Ectodermal cell (in vitro differentiated cells): ENCODE results near the gene SIGLEC11. TPM values are rescaled to one million over a fixed set of nuclear protein-coding genes. Genes with fewer than 3 reads are reported as not detected.
"Not testable (repeated sequence)": the region's sequence is repeated elsewhere in the genome, so short reads cannot be mapped to it uniquely, and the experiment has no call there.

Source experiments
- H3K27ac ChIP-seq: 2 replicates; pipeline ENCODE4 v1.7.0; 2013; ENCODE audit warnings: mild to moderate bottlenecking, low read depth, low read length; ENCODE audit not compliant: insufficient read depth, poor library complexity, severe bottlenecking
- H3K27me3 ChIP-seq: 2 replicates; pipeline ENCODE4 v1.7.0; 2013; ENCODE audit warnings: mild to moderate bottlenecking, low read length; ENCODE audit not compliant: insufficient read depth, control insufficient read depth, poor library complexity, severe bottlenecking
- H3K36me3 ChIP-seq: one replicate; pipeline ENCODE4 v1.7.0; 2013; ENCODE audit warnings: low read length; ENCODE audit not compliant: control insufficient read depth, insufficient read depth
- H3K4me1 ChIP-seq: one replicate; pipeline ENCODE4 v1.7.0; 2013; ENCODE audit warnings: low read length; ENCODE audit not compliant: control insufficient read depth, insufficient read depth
- H3K4me3 ChIP-seq: 2 replicates; pipeline ENCODE4 v1.7.0; 2013; ENCODE audit warnings: low read depth, low read length, control low read depth; ENCODE audit not compliant: insufficient read depth
- H3K9me3 ChIP-seq: 2 replicates; pipeline ENCODE4 v1.7.0; 2013; ENCODE audit warnings: mild to moderate bottlenecking, low read length, moderate library complexity; ENCODE audit not compliant: control insufficient read depth
- WGBS, 2 experiments: methylation state at CpG; one replicate each; pipeline ENCODE4 v1.1.7; 2013; ENCODE audit warnings: missing lambda C conversion rate in 2 of 2; 5-methylcytosine and 5-hydroxymethylcytosine counted together
- polyA plus RNA-seq, 4 experiments: library from polyadenylated mRNA; stranded (reverse); fragments of 50-300 nt; gene quantifications; one replicate each; pipeline ENCODE4 v1.2.3, GENCODE V29; 2013

SIGLEC11 gene
- polyA plus RNA-seq (2013, experiment 1 of 4), result not detected
- polyA plus RNA-seq (2013, experiment 2 of 4), result not detected
- not detected for polyA plus RNA-seq (2013, experiment 3 of 4)
- polyA plus RNA-seq (2013, experiment 4 of 4), result not detected

- WGBS, 2 experiments, result 79 to 82% methylated on average over 5 of the region's 10 CpGs
- H3K27ac ChIP-seq, result not testable (repeated sequence)
These were observed at the start of gene SIGLEC11 for GRCh38 chr19:49960980-49961379. Gene SIGLEC11, minus strand, starts transcription at chr19:49961172. Its CDS starts 91 bp downstream, at chr19:49961081.

GRCh38 chr19:50008532-50008931, 47.6 kb upstream of the SIGLEC11 start:
- Histone ChIP-seq H3K36me3 (peaks cover 13% of the 10 kb centered on the region), H3K4me3 (no peak overlapping the region), H3K9me3 (no peaks in the 10 kb centered on the region), H3K27me3 (no peaks in the 10 kb centered on the region), H3K4me1 (no peaks in the 10 kb centered on the region), H3K27ac (no peak overlapping the region)
- WGBS, 2 experiments, result 61 to 62% methylated on average over 10 of the region's 10 CpGs

More at GRCh38 chr19:49960980-49961379, at the start of gene SIGLEC11:
- H3K9me3 ChIP-seq, H3K4me1 ChIP-seq, H3K36me3 ChIP-seq, H3K27me3 ChIP-seq, H3K4me3 ChIP-seq: not testable (repeated sequence)

GRCh38 chr19:50007947-50008346, 47.0 kb upstream of the SIGLEC11 start:
- no peaks in the 10 kb centered on the region for H3K4me1 ChIP-seq
- peaks cover 13% of the 10 kb centered on the region for H3K36me3 ChIP-seq
- H3K27ac ChIP-seq, result no peak overlapping the region
- H3K9me3 ChIP-seq, result no peaks in the 10 kb centered on the region
- 91 to 94% methylated on average over 2 of the region's 2 CpGs for whole genome bisulfite sequencing, 2 experiments
- no peaks in the 10 kb centered on the region for H3K27me3 ChIP-seq
- no peak overlapping the region for H3K4me3 ChIP-seq

- H3K9me3 ChIP-seq, result no peaks in the 10 kb centered on the region
- H3K4me1 ChIP-seq, result no peaks in the 10 kb centered on the region
- no peak overlapping the region for H3K27ac ChIP-seq
- 91 to 95% methylated on average over 10 of the region's 10 CpGs for WGBS, 2 experiments
- no peaks in the 10 kb centered on the region for H3K27me3 ChIP-seq
- peaks cover 13% of the 10 kb centered on the region for H3K36me3 ChIP-seq
- no peak overlapping the region for H3K4me3 ChIP-seq
These were observed 46.2 kb upstream of the SIGLEC11 start for GRCh38 chr19:50007170-50007569.

- H3K4me3 ChIP-seq, result no peak overlapping the region
- H3K27me3 ChIP-seq, result no peaks in the 10 kb centered on the region
- peaks cover 13% of the 10 kb centered on the region for H3K36me3 ChIP-seq
- no peak overlapping the region for H3K27ac ChIP-seq
- WGBS, 2 experiments, result 96 to 98% methylated on average over 12 of the region's 12 CpGs
- H3K4me1 ChIP-seq, result no peaks in the 10 kb centered on the region
- H3K9me3 ChIP-seq, result no peaks in the 10 kb centered on the region
These were observed 44.5 kb upstream of the SIGLEC11 start for GRCh38 chr19:50005428-50005827.

GRCh38 chr19:50003810-50004419, 42.9 kb upstream of the SIGLEC11 start:
- Histone ChIP-seq H3K27me3 (no peaks in the 10 kb centered on the region), H3K27ac (no peak overlapping the region), H3K4me1 (no peaks in the 10 kb centered on the region), H3K9me3 (no peaks in the 10 kb centered on the region), H3K36me3 (peaks cover 11% of the 10 kb centered on the region), H3K4me3 (no peak overlapping the region)
- WGBS, 2 experiments, result 93 to 95% methylated on average over 11 of the region's 11 CpGs

GRCh38 chr19:50003254-50003788, 42.3 kb upstream of the SIGLEC11 start:
- Histone ChIP-seq H3K4me1 (no peaks in the 10 kb centered on the region), H3K36me3 (peaks cover 7% of the 10 kb centered on the region)
- WGBS, 2 experiments, result 96% methylated on average over 17 of the region's 17 CpGs

GRCh38 chr19:50002386-50002960, 41.5 kb upstream of the SIGLEC11 start:
- no peak overlapping the region for H3K27ac ChIP-seq
- no peak overlapping the region for H3K4me3 ChIP-seq
- H3K9me3 ChIP-seq, result no peaks in the 10 kb centered on the region
- WGBS, 2 experiments, result 95 to 96% methylated on average over 6 of the region's 6 CpGs
- peaks cover 1% of the 10 kb centered on the region for H3K36me3 ChIP-seq
- H3K4me1 ChIP-seq, result no peaks in the 10 kb centered on the region
- H3K27me3 ChIP-seq, result no peaks in the 10 kb centered on the region

More at GRCh38 chr19:50003254-50003788, 42.3 kb upstream of the SIGLEC11 start:
- H3K27me3 ChIP-seq, result no peaks in the 10 kb centered on the region
- no peak overlapping the region for H3K4me3 ChIP-seq
- no peak overlapping the region for H3K27ac ChIP-seq
- no peaks in the 10 kb centered on the region for H3K9me3 ChIP-seq

GRCh38 chr19:50001775-50002174, 40.8 kb upstream of the SIGLEC11 start:
- no peaks in the 10 kb centered on the region for H3K36me3 ChIP-seq
- H3K27ac ChIP-seq, result no peak overlapping the region
- WGBS, 2 experiments, result 93 to 95% methylated on average over 8 of the region's 8 CpGs
- H3K4me1 ChIP-seq, result no peaks in the 10 kb centered on the region
- no peaks in the 10 kb centered on the region for H3K9me3 ChIP-seq
- H3K4me3 ChIP-seq, result no peak overlapping the region
- no peaks in the 10 kb centered on the region for H3K27me3 ChIP-seq

GRCh38 chr19:50000841-50001557, 40.0 kb upstream of the SIGLEC11 start:
- 94 to 95% methylated on average over 16 of the region's 16 CpGs for WGBS, 2 experiments
- Histone ChIP-seq H3K4me1 (no peaks in the 10 kb centered on the region), H3K9me3 (no peaks in the 10 kb centered on the region), H3K4me3 (no peak overlapping the region), H3K27me3 (no peaks in the 10 kb centered on the region), H3K27ac (no peak overlapping the region), H3K36me3 (no peaks in the 10 kb centered on the region)
